ENCODE measurements around the gene EPB41L3.

EPB41L3 gene

DNA sequence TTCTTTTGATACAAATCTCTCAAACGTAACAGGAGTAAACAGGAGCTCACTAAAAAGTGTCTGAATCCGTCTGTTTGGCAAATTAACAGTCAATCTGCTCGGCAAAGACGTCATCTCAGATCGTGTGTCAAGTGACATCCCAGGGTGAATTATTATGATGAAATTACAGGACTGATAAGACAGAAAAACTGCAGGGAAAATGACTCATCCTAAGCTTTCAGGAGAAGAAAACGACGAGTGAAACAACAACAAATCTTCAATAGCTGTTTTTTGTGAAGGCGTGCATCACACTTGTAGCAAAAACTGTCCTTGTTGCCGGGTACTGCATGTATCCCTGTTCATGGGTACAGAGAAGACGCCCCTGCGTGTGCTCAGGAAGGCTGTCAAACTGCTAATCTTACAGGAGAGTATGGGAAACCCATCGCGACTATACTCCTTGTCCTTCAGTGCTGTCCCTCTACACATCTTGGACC lies 24.9 kb downstream of the EPB41L3 start:
- H3K4me2 ChIP-seq: no peak overlapping the region
- no peaks in the 10 kb centered on the region for H3K79me2 ChIP-seq (ENCODE audit: insufficient read depth, low read depth)
- TF ChIP-seq, protein P1, sequence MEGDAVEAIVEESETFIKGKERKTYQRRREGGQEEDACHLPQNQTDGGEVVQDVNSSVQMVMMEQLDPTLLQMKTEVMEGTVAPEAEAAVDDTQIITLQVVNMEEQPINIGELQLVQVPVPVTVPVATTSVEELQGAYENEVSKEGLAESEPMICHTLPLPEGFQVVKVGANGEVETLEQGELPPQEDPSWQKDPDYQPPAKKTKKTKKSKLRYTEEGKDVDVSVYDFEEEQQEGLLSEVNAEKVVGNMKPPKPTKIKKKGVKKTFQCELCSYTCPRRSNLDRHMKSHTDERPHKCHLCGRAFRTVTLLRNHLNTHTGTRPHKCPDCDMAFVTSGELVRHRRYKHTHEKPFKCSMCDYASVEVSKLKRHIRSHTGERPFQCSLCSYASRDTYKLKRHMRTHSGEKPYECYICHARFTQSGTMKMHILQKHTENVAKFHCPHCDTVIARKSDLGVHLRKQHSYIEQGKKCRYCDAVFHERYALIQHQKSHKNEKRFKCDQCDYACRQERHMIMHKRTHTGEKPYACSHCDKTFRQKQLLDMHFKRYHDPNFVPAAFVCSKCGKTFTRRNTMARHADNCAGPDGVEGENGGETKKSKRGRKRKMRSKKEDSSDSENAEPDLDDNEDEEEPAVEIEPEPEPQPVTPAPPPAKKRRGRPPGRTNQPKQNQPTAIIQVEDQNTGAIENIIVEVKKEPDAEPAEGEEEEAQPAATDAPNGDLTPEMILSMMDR (conservative IDR thresholded peaks at IDR 0.05; ENCODE audit: low read depth, low read length): no peak
- no peaks in the 10 kb centered on the region for H3K36me3 ChIP-seq (ENCODE audit: insufficient read depth)
- H3K4me1 ChIP-seq (ENCODE audit: low read depth, poor library complexity, severe bottlenecking): no peaks in the 10 kb centered on the region
- H3K27me3 ChIP-seq (ENCODE audit: insufficient read depth, low read depth): no peaks in the 10 kb centered on the region
- H4K20me1 ChIP-seq (ENCODE audit: insufficient read depth): no peaks in the 10 kb centered on the region
- H3K9ac ChIP-seq: no peak overlapping the region
- H2AFZ ChIP-seq (ENCODE audit: low read depth): no peak overlapping the region
- H3K27ac ChIP-seq: no peak overlapping the region
- no peak overlapping the region for H3K4me3 ChIP-seq (IDR thresholded peaks at IDR 0.05; ENCODE audit: insufficient read depth, low read depth, low read length)

- Histone ChIP-seq H3K4me3 (IDR thresholded peaks at IDR 0.05; ENCODE audit: insufficient read depth, low read depth, low read length) (no peak overlapping the region), H3K27ac (no peak overlapping the region), H3K9ac (no peak overlapping the region), H3K79me2 (ENCODE audit: insufficient read depth, low read depth) (no peaks in the 10 kb centered on the region), H3K27me3 (ENCODE audit: insufficient read depth, low read depth) (no peaks in the 10 kb centered on the region), H4K20me1 (ENCODE audit: insufficient read depth) (no peaks in the 10 kb centered on the region), H3K4me2 (no peak overlapping the region), H2AFZ (ENCODE audit: low read depth) (no peak overlapping the region), H3K4me1 (ENCODE audit: low read depth, poor library complexity, severe bottlenecking) (no peaks in the 10 kb centered on the region), H3K36me3 (ENCODE audit: insufficient read depth) (no peaks in the 10 kb centered on the region)
- TF ChIP-seq, protein P1 (conservative IDR thresholded peaks at IDR 0.05; ENCODE audit: low read depth, low read length): no peak
These were observed 25.5 kb downstream of the EPB41L3 start for GRCh38 chr18:5518179-5518770.

DNA sequence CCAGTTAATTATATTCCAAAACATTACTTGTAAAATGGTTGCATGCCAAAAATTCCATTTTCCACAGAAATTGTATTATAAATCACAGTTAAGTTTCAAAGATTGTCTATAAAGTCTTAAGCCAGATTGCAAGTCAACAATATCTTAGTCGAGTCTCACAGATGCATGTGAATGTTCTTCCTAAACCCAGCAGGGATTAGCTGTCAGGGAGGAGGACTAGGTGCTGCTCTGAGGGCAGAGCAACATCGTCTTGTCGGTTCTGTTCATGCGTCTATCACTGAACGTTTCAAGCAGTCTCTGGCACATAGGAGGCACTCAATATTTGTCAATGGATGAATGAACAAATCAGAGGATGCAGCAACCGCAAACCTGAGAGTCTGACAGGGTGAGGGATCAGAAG lies 27.0 kb downstream of the EPB41L3 start:
- Histone ChIP-seq H2AFZ (ENCODE audit: low read depth) (no peak overlapping the region), H3K9ac (no peak overlapping the region), H4K20me1 (ENCODE audit: insufficient read depth) (no peaks in the 10 kb centered on the region), H3K27ac (no peak overlapping the region), H3K4me3 (IDR thresholded peaks at IDR 0.05; ENCODE audit: insufficient read depth, low read depth, low read length) (no peak overlapping the region), H3K36me3 (ENCODE audit: insufficient read depth) (no peaks in the 10 kb centered on the region), H3K4me2 (no peak overlapping the region), H3K27me3 (ENCODE audit: insufficient read depth, low read depth) (no peaks in the 10 kb centered on the region), H3K4me1 (ENCODE audit: low read depth, poor library complexity, severe bottlenecking) (no peaks in the 10 kb centered on the region), H3K79me2 (ENCODE audit: insufficient read depth, low read depth) (no peaks in the 10 kb centered on the region)
- TF ChIP-seq, protein P1 (conservative IDR thresholded peaks at IDR 0.05; ENCODE audit: low read depth, low read length): no peak

GRCh38 chr18:5515011-5515784 lies 28.6 kb downstream of the EPB41L3 start:
- H3K9ac ChIP-seq: no peak overlapping the region
- H3K36me3 ChIP-seq (ENCODE audit: insufficient read depth): no peaks in the 10 kb centered on the region
- H2AFZ ChIP-seq (ENCODE audit: low read depth): no peak overlapping the region
- no peak overlapping the region for H3K27ac ChIP-seq
- H3K4me3 ChIP-seq (IDR thresholded peaks at IDR 0.05; ENCODE audit: insufficient read depth, low read depth, low read length): no peak overlapping the region
- H3K4me1 ChIP-seq (ENCODE audit: low read depth, poor library complexity, severe bottlenecking): no peaks in the 10 kb centered on the region
- H3K79me2 ChIP-seq (ENCODE audit: insufficient read depth, low read depth): no peaks in the 10 kb centered on the region
- TF ChIP-seq, protein P1 (conservative IDR thresholded peaks at IDR 0.05; ENCODE audit: low read depth, low read length): no peak
- H3K27me3 ChIP-seq (ENCODE audit: insufficient read depth, low read depth): no peaks in the 10 kb centered on the region
- no peak overlapping the region for H3K4me2 ChIP-seq
- H4K20me1 ChIP-seq (ENCODE audit: insufficient read depth): no peaks in the 10 kb centered on the region
